NCI-H82 treated with DMSO at 0.1 percent for 48 hours (cell line): ENCODE data around the gene ZFPL1.

Experiments
- DNase-seq: peaks from one replicate; lab custom pipeline; 2025; ENCODE audit not compliant: unreplicated experiment; lab: John Stamatoyannopoulos, UW

ZFPL1 gene

DNA sequence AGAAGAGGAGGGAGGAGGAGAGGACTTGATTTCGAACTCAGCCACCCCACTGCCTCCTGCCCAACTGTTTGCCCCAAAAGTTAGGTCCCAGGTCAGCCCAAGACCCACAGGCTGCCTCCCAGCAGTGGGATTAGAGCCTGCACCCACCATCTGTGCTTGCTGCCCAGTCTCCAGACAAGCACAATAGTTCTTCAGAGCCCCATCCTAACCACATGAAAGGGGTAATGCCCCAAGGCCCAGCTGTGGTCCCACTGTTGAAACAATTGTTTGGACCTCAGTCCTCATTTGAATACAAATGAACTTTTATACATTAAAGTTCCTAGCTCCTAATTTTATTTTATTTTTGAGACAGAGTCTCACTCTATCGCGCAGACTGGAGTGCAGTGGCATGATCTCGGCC, 6.6 kb downstream of the ZFPL1 start:
- DNase-seq = no peak

DNA sequence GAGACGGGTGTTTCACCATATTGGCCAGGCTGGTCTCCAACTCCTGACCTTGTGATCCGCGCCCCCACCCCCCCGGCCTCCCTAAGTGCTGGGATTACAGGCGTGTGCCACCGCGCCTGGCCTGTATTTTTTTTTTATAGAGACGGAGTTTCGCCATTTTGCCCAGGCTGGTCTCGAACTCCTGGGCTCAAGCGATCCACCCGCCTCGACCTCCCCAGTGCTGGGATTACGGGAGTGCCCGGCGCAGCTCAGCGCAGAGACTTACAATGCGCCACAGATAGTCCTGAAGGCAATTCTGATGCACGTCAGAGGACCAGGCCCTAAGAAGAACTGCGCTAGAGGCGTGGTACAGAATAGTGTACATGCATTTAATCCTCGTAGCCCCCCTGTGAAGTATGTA, 11.4 kb downstream of the ZFPL1 start:
- DNase-seq = no peak

- DNase-seq = peak; percentile 64
These were observed 12.2 kb downstream of the ZFPL1 start, which contains the start of gene VPS51 for GRCh38 chr11:65095974-65096806. Gene VPS51, plus strand, starts transcription at chr11:65096214. Its CDS starts 37 bp downstream, at chr11:65096251.

GRCh38 chr11:65096926-65097325, 12.9 kb downstream of the ZFPL1 start:
- DNase-seq = no peak

DNA sequence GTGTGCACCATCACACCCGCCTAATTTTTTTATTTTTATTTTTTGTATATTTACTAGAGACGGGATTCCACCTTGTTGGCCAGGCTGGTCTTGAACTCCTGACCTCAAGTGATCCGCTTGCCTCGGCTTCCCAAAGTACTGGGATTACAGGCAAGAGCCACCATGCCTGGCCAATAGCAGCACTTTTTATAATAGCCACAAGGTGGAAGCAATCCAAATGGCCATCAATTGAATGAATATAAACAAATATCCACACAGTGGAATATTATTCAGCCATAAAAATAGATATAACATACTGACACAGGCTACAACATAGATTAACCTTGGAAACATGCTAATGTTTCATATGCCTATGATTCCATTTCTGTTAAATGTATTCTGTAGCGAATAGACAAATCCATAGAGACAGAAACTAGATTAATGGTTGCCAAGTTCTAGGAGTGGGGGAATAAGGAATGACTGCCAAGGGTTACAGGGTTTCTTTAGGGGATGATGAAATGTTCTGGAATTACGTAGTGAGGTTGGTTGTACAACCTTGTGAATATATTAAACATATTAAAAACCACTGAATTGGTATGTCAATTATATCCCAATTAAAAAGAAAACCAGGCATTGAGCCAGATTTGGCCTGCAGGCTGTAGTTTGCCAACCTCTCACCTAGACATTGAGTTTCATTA, 16.8 kb downstream of the ZFPL1 start:
- no peak for DNase-seq

- no peak for DNase-seq
These were observed 18.4 kb downstream of the ZFPL1 start for GRCh38 chr11:65102142-65103095.

GRCh38 chr11:65103476-65103875, 19.5 kb downstream of the ZFPL1 start:
- DNase-seq = no peak

GRCh38 chr11:65104628-65105027, 20.6 kb downstream of the ZFPL1 start:
- no peak for DNase-seq

DNA sequence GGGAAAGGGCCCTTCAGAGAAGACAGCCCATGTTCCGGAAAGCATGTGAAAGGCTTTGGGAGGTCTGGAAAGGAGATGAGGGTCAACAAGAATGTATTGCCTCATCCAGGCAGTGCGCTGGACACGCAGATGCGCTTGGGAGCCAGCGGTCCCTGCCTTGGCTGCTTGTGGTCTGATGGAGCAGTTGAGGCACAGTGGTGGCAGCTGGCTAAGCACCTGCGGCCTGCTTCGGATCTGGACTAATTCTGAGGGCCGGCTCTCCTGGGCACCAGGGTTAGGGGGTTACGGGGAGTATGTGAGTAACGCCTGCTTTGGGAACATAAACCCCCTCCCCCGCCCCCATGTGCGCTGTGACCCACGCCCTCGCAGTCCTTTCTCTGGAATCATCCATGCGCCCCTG, 23.1 kb downstream of the ZFPL1 start:
- no peak for DNase-seq

- no peak for DNase-seq
These were observed 23.9 kb downstream of the ZFPL1 start for GRCh38 chr11:65107751-65108468.

- no peak for DNase-seq
These were observed 24.6 kb downstream of the ZFPL1 start for GRCh38 chr11:65108469-65109123.

DNA sequence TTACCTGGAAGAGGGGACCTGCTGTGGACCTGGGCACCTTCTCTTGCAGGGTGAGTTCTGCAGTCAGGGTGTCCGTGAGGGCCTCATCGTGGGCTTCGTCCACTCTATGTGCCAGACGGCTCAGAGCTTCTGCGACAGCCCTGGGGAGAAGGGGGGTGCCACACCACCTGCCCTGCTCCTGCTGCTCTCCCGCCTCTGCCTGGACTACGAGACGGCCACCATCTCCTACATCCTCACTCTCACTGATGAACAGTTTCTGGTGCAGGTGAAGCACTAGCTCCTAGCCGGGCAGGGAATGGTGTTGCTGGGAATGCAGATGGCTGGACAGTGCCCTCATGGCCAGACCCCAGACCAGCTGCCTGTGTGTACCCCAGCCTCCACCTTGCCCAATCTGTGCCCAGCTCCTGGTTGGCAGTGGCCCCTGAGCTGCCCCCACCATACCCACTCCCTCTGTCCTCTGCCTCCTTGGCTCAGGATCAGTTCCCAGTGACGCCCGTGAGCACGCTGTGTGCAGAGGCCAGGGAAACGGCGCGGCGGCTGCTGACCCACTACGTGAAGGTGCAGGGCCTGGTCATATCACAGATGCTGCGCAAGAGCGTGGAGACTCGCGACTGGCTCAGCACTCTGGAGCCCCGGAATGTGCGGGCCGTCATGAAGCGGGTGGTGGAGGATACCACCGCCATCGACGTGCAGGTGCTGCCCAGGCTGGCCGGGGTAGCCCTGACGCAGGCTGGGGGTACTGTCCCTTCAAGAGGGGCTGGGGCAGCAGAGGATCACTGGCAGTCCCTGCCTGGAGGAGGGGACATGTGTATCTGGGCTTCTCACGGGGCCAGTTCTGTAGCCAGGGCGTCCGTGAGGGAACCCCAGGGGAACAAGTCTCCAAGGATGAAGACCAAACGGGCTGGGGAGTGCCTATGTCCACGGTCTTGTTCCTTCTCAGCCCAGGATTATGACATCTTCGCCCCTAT, 25.5 kb downstream of the ZFPL1 start:
- DNase-seq = no peak

- peak; percentile 46 for DNase-seq
These were observed 26.4 kb downstream of the ZFPL1 start for GRCh38 chr11:65110354-65110861.

GRCh38 chr11:65111159-65111743, 27.2 kb downstream of the ZFPL1 start:
- DNase-seq = no peak

- peak; percentile 72 for DNase-seq
These were observed 27.9 kb downstream of the ZFPL1 start, which contains the start of gene TM7SF2 for GRCh38 chr11:65111744-65112545. Gene TM7SF2, plus strand, starts transcription at chr11:65111872. Its CDS starts 144 bp downstream, at chr11:65112016.

DNA sequence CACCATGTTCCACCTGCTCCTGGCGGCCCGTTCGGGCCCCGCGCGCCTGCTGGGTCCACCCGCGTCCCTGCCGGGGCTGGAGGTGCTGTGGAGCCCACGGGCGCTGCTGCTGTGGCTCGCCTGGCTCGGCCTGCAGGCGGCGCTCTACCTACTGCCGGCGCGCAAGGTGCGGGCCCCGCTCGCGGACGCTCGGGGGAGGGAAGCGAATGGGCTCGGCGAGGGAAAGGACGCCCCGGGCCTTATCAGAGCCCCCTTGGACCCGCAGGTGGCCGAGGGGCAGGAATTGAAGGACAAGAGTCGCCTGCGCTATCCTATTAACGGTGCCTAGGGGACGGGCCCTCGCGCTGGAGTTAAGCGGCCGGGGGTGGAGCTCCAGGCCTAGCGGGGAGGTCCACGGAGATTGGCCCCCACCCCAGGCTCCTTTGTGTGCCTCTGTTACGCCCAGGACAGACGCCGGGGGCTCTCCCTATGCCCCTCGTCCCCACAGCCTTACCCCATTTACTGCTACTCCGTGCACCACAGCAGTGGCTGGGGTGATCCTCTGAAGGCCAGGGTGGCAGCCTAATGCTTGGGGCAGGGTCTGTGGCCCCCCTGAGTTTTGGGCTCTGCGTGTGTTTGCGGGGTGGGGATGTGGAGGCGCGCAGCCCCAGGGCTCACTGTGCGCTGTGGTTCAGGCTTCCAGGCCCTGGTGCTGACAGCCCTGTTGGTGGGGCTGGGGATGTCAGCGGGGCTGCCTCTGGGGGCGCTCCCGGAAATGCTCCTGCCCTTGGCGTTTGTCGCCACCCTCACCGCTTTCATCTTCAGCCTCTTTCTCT, 28.7 kb downstream of the ZFPL1 start:
- peak; percentile 23 for DNase-seq

DNA sequence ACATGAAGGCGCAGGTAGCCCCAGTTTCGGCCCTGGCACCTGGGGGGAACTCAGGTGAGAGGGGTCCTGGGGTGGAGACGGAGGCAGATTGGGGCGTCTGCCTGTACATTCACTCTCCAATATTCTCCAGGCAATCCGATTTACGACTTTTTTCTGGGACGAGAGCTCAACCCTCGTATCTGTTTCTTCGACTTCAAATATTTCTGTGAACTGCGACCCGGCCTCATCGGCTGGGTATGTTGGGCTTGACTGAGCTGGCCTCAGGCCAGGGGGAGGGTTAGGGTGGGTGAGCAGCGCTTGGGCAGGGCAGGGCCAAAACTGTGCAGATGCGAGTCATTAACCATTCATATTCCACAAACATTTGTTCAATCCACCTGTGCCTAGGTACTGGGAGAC, 29.3 kb downstream of the ZFPL1 start:
- DNase-seq = no peak
